Thoracic aorta (tissue), 2 donors: ENCODE data around the gene EPHA4. TPM values are rescaled to one million over a fixed set of nuclear protein-coding genes. Genes with fewer than 3 reads are reported as not detected.

Experiments
- ATAC-seq: fragments of 150-250 bp; one replicate; pipeline ENCODE4 v1.8.0; 2017; ENCODE audit warnings: low read depth; ENCODE audit not compliant: insufficient number of reproducible peaks, low FRiP score
- DNase-seq: peaks from one replicate; pipeline ENCODE4 v3.0.0-alpha.2; 2020; ENCODE audit warnings: low spot score
- H3K27ac ChIP-seq, 2 donors: fragments of 200-600 bp; sonication (generic); 1 replicate in 1 of 2; 2 replicates in 1 of 2; pipeline ENCODE4 v1.5.1; 2016; ENCODE audit warnings: mild to moderate bottlenecking in 2 of 2, moderate library complexity in 2 of 2
- H3K27me3 ChIP-seq: fragments of 200-600 bp; sonication (generic); replicated peaks from 2 replicates; pipeline ENCODE4 v1.6.0; 2016; ENCODE audit warnings: mild to moderate bottlenecking; ENCODE audit not compliant: insufficient read depth
- H3K36me3 ChIP-seq: fragments of 200-600 bp; sonication (generic); one replicate; pipeline ENCODE4 v1.5.1; 2016
- H3K4me1 ChIP-seq, 2 donors: fragments of 200-600 bp; sonication (generic); 1 replicate in 1 of 2; 2 replicates in 1 of 2; pipeline versions ENCODE4 v1.5.1 to v1.6.0; 2016; ENCODE audit warnings: low read depth in 2 of 2, mild to moderate bottlenecking in 1 of 2; ENCODE audit not compliant: control insufficient read depth in 1 of 2
- H3K4me3 ChIP-seq: fragments of 200-600 bp; sonication (generic); 2 replicates; pipeline ENCODE4 v1.5.1; 2016; ENCODE audit warnings: mild to moderate bottlenecking
- H3K9me3 ChIP-seq: fragments of 200-600 bp; sonication (generic); 2 replicates; pipeline ENCODE4 v1.5.1; 2016
- total RNA-seq, 2 donors: library from RNA; depleted of rRNA; stranded (reverse); fragments of >200 nt; gene quantifications; one replicate each; pipeline versions ENCODE4 v1.1.0 to v1.2.3, GENCODE V29; 2016
- TF ChIP-seq, protein P1 (sequence below): fragments of 200-600 bp; sonication (generic); IDR thresholded peaks from one replicate; pipeline ENCODE4 v1.5.1; 2019; ENCODE audit warnings: antibody characterized with exemption

The EPHA4 gene
- total RNA-seq = 10 to 100 TPM; 20.4 to 53.3 TPM

DNA sequence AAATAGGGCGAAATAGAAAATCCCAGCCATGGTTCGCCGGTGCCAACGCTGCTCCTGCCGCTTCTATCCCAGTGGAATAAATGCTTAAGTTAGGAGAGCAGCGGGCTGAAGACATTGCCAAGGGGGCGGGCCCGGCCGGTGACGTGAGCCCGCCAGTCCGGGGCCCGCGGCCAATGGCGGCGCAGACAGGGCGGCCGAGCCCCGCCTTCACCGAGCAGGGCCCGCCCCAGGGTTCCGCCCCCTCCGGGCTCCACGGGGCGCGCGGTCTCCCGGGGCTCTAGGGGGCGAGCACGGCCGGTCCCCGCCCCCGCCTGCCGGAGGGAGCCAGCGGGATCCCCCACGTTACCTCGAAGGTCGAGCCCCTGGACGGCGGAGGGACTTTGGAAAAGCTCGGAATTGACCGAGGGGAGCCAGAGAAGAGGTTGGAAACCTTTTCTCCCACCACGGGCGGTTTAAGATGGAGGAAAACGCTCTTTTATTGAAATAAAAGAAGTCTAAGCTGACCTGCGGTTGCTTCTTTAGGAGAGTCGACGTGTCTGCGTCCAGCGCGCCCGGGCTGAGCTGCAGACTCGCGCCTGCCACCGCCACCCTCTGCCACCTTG is at the start of gene EPHA4:
Gene EPHA4 (minus strand): TSS at position 86 of the 602 bp plus-strand sequence. CDS start 56 bp downstream, at position 30.
- H3K9me3 ChIP-seq = no peaks in the 10 kb centered on the region
- H3K4me1 ChIP-seq = peaks cover 2 to 30% of the 10 kb centered on the region in 2 donors
- TF ChIP-seq, protein P1, sequence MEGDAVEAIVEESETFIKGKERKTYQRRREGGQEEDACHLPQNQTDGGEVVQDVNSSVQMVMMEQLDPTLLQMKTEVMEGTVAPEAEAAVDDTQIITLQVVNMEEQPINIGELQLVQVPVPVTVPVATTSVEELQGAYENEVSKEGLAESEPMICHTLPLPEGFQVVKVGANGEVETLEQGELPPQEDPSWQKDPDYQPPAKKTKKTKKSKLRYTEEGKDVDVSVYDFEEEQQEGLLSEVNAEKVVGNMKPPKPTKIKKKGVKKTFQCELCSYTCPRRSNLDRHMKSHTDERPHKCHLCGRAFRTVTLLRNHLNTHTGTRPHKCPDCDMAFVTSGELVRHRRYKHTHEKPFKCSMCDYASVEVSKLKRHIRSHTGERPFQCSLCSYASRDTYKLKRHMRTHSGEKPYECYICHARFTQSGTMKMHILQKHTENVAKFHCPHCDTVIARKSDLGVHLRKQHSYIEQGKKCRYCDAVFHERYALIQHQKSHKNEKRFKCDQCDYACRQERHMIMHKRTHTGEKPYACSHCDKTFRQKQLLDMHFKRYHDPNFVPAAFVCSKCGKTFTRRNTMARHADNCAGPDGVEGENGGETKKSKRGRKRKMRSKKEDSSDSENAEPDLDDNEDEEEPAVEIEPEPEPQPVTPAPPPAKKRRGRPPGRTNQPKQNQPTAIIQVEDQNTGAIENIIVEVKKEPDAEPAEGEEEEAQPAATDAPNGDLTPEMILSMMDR = no peak
- H3K36me3 ChIP-seq = no peaks in the 10 kb centered on the region
- peak within 1 kb of the TSS; percentile 87 for H3K4me3 ChIP-seq
- DNase-seq (no peak), ATAC-seq (peak; percentile 73)
- H3K27me3 ChIP-seq = no peaks in the 10 kb centered on the region
- peak within 1 kb of the TSS; percentile 74 to 89 for H3K27ac ChIP-seq

DNA sequence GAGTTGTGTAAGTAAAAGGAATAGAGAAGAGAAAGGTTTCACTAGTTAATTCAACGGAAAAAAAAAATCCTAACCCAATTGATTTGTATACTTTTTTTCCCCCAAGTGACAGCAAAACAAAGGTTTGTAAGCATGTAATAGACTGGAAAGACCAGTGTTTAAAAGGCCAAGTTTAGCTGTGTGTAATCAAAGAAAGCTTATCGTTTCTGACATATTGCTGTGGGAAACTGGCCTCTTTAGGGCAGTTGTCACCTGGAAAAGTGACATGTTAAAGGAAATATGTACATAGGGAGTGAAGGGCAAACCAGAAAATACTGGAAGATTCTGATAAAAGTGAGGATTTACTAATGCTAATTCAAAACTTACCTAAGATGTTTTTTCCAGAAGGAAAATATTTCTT is 45.9 kb upstream of the EPHA4 start:
- Histone ChIP-seq H3K9me3 (no peaks in the 10 kb centered on the region), H3K27ac (no peak overlapping the region), H3K27me3 (no peaks in the 10 kb centered on the region), H3K36me3 (no peaks in the 10 kb centered on the region), H3K4me1 (no peaks in the 10 kb centered on the region), H3K4me3 (no peak overlapping the region)
- DNase-seq (no peak), ATAC-seq (no peak)
- TF ChIP-seq, protein P1 = no peak

DNA sequence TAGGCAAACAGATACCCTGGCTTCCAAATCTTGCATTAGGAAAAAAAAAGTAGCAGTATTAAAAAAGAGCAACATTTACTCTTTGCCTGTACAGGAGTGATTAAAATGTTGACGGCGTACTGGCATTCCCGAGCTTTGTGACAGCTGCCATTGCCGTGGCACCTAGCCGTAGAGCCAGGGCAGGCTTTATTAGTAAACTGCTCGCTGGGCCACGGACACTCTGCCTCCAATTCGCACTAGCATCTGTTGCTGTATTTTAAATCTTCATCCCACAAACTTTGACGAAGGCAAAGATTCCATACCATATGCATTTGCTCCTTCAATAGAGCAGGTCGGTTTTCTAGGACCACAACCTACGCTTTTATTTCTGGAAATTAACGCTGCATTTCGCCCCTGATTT is 44.5 kb upstream of the EPHA4 start:
- H3K4me3 ChIP-seq = no peak overlapping the region
- no peak for ATAC-seq
- no peaks in the 10 kb centered on the region for H3K9me3 ChIP-seq
- DNase-seq = no peak
- TF ChIP-seq, protein P1 = no peak
- no peaks in the 10 kb centered on the region for H3K36me3 ChIP-seq
- no peak overlapping the region for H3K27ac ChIP-seq
- H3K4me1 ChIP-seq = peaks cover 0 to 4% of the 10 kb centered on the region in 2 donors
- no peaks in the 10 kb centered on the region for H3K27me3 ChIP-seq

DNA sequence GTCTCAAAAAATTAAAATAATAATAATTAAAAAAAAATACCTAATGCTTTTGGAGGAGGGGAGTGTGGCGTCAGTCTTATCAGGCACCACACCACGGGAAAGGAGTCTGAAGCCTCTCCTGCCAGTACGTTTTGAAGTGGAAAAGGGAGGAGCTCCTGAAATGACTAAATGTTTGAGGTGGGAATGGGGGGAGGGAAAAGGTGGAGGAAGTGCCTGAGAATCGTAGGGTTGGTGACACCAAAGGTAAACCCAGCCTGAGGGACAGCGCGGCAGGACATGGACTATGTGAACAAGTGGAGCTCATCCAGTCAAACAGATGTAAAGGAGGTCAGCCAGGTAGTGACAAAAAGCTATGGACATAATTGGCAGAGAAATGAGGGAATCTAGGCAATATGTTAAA is 42.2 kb upstream of the EPHA4 start:
- no peaks in the 10 kb centered on the region for H3K27me3 ChIP-seq
- DNase-seq (no peak), ATAC-seq (no peak)
- peaks cover 3 to 19% of the 10 kb centered on the region in 2 donors for H3K4me1 ChIP-seq
- H3K4me3 ChIP-seq = no peak overlapping the region
- TF ChIP-seq, protein P1 = no peak
- H3K27ac ChIP-seq = no peak overlapping the region
- H3K9me3 ChIP-seq = no peaks in the 10 kb centered on the region
- H3K36me3 ChIP-seq = no peaks in the 10 kb centered on the region

DNA sequence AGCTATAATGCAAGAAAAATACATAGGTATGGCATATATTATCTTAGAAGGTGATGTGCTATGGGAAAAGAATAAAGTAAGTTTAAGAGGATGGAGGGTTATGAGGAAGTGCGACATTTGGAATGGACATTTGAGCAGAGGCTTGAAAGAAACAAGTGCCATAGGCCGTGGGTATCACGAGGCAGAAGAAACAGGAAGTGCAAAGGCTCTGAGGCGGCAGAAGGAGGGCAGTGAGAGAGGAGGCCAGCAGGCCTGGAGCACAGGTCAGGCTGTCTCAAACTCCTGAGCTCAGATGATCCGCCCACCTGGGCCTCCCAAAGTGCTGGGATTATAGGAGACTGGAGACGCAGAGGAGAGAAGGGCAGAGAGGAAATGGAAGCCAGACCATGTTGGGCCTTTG is 40.7 kb upstream of the EPHA4 start:
- H3K4me1 ChIP-seq = peaks cover 3 to 19% of the 10 kb centered on the region in 2 donors
- H3K27ac ChIP-seq = no peak overlapping the region
- H3K4me3 ChIP-seq = no peak overlapping the region
- TF ChIP-seq, protein P1 = no peak
- H3K36me3 ChIP-seq = no peaks in the 10 kb centered on the region
- DNase-seq (no peak), ATAC-seq (no peak)
- H3K27me3 ChIP-seq = no peaks in the 10 kb centered on the region
- H3K9me3 ChIP-seq = no peaks in the 10 kb centered on the region
